Measurements from ENCODE around the gene ILK.

DNA sequence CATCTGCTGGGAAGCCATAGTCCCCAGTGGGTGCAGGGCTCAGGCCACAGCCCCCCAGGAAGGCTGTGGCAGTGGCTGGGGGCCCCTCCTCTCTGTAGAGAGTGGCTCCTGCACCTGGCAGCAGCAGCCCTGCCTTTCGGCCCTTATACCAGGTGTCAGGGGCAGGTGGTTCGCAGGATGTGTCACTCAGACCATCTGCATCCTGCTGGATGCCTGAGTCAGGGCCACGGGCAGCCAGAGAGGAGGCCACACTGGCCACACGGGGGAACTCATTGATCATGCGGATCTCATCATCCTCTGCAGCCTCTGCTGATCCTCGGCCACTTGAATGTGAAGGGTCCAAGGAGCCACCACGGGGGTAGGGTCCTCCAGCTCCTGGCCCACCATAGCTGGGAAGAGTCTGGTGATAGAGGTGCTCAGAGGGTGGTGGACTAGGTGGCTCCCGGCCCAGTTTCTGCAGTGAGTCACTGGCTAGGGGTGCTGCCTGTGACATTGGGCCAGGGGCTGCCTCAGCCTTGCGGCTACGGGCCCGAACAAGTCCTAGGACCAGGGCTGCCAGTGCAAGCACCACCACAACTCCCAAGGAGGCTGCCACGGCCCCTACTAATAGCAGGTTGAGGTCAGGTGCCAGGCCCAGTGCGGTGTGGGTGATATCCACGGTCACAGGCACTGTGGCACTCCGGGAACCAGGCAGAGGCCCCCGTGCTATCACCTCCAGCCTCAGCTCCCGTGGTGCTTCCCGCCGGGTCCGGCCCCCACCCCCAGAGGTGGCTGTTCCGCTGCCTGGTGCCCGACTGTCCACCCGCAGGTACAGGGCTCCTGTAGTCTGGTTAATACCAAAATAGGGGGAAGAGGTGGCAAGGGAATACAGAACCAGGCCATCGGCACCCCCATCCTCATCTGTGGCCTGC, 18.9 kb downstream of the ILK start:
- TF ChIP-seq, protein P1, sequence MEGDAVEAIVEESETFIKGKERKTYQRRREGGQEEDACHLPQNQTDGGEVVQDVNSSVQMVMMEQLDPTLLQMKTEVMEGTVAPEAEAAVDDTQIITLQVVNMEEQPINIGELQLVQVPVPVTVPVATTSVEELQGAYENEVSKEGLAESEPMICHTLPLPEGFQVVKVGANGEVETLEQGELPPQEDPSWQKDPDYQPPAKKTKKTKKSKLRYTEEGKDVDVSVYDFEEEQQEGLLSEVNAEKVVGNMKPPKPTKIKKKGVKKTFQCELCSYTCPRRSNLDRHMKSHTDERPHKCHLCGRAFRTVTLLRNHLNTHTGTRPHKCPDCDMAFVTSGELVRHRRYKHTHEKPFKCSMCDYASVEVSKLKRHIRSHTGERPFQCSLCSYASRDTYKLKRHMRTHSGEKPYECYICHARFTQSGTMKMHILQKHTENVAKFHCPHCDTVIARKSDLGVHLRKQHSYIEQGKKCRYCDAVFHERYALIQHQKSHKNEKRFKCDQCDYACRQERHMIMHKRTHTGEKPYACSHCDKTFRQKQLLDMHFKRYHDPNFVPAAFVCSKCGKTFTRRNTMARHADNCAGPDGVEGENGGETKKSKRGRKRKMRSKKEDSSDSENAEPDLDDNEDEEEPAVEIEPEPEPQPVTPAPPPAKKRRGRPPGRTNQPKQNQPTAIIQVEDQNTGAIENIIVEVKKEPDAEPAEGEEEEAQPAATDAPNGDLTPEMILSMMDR (IDR thresholded peaks at IDR 0.05), result no peak
- TF ChIP-seq EP300 (IDR thresholded peaks at IDR 0.05), result no peak
